GM21825 (cell line): ENCODE measurements around the gene PSG1.
"Not testable (repeated sequence)": the region's sequence is repeated elsewhere in the genome, so short reads cannot be mapped to it uniquely, and the experiment has no call there.

Experiments used
- ATAC-seq: cut with Tn5 transposase; IDR thresholded peaks from one replicate; pipeline ENCODE4 v1.9.1; 2021; ENCODE audit warnings: mild to moderate bottlenecking, moderate library complexity; ENCODE audit not compliant: unreplicated experiment

Gene PSG1

DNA sequence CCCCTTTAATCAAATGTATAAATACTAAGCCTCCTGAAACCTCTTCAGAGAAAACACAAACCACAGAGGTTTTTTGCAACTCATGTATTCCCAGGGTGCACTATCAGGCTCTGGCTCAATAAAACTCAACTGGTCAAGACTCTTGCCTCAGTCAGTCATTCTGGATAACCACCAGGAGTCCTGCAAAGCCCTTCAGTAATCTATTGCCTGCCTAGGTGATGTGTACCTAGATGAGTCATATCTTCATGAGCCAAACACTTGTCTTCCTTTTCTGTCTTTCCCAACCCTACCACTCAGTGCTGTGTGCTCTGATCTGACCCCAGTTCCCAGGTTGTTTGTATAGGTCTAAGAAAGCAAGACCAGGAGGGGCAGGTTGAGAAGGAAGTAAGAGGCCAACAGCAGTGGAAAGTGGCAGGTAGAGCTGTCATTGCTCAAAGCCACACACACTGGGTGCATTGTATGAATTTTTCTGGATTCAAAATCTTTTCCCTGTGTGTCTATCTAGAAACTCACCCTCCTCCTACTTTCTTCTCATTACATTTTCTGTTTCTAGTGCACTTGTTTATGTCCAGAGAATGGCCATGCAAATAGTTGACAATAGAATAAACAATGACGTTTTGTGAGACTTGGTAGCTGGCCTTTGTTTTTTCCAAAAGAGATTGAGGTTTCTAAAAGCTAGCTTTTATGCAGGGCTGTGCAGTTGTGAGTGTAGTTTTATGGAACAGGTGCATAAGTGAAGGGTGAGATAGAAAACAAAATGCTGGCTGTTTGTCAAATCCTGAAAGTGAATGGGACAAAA is 48.1 kb downstream of the PSG1 start:
- ATAC-seq = no peak

DNA sequence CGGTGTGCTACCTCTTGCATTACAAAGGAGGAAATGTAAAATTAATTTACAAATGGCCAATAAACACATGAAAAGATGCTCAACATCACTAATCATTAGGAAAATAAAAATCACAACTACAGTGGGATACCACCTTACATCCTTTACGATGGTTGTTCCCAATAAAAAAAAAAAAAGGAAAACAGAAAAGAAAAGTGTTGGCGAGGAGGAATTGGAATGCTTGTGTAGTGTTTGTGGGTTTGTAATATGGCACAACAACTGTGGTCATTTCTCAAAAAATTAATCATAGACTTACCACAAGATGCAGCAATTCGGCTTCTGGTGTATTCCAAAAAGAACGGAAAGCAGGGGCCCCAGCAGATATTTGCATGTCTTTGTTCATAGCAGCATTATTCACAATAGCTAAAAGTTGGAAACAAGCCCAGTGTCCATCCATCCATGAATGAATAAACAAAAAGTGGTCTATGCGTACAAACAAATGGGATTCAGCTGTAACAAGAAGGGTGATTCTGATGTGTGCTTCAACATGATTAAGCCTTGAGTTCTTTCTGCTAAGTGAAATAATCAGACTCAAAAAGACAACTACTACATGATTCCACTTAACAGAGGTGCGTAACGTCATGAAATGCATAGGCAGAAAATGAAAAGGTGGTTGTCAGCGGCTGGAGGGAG is 58.1 kb downstream of the PSG1 start:
- not testable (repeated sequence) for ATAC-seq

DNA sequence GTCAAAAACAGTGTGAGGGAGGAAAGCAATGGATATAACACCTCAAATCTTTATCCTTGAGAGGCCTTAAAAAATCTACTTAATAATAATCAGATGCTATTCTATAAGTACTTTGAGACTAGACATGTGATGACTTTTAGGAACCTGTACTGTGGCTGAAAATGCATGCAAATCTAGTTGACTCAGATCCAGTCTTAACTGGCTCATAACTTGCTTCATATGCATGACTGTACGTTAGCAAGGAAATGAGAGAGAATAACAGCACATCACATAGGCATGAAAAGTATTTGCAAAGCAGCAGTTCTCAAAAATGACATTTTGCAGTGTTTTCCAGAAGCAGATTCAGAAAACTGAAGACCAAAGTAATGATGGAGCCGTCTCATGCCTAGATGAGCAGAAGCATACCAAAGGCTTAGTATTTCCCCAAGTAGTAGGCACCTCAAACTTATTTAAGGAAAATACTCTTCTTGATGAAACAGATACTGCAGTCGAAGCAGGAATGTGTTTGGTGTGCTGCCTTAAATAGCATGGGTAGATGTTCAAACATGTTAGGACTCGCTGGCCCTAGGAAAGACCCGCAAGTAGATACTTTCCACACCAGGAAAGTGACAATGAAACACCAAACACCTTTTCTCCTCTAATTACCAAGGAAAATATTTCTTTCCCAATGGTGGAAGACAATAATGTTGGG is 59.4 kb downstream of the PSG1 start:
- not testable (repeated sequence) for ATAC-seq

DNA sequence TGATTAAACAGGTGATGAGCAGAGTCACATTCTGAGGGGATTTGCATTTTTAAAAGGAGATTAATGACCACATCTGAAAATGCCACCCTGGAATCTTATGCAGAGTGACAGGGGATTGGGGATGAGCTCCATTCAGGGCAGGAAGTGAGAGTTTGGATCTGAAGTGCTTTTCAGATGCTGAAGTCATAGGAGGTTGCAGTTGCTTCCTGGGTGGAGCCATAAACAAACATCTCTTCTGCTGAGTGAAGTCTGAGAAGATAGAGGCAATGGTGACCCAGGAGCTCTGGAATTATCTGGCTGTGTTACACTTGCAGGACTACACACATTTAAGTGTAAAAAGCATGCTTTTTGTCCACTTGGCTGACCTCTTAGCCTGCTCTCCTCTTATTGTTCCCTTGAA is 62.6 kb downstream of the PSG1 start:
- ATAC-seq = no peak
